Activated CD4-positive, alpha-beta T cell treated with anti-CD3 and anti-CD28 coated beads, Interleukin-2, amount 50 U/mL, for 48 hours (primary cell): ENCODE results near the gene HAO1.
"Not testable (repeated sequence)": the region's sequence is repeated elsewhere in the genome, so short reads cannot be mapped to it uniquely, and the experiment has no call there.

ENCODE experiments used
- DNase-seq, 2 experiments: peaks; one replicate each; pipeline ENCODE4 v3.0.0-alpha.2; 2020

HAO1 gene

GRCh38 chr20:7940341-7940740 lies at the start of gene HAO1:
TSS of gene HAO1 (minus strand) at chr20:7940458. CDS start at chr20:7940422, 36 bp downstream.
- no peak for DNase-seq

DNA sequence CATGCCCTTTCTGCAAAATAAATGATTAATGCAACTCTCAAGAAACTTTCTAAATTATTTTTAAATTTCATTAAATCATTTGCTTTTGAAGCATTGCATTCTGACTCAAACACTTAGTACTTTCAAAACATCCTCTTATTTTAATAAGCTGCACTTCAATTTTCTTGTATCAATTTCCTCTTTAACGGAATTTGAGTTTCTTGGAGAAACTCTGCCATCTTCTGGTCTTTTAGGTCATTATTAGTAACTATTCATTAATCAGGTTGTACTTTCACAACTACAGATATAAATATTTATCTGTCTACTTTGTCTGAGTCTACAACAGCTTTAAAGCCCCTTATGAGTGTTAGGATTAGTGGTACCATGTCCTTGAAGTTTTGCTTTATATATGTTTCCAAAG lies 49.1 kb upstream of the HAO1 start:
- no peak for DNase-seq

GRCh38 chr20:7985916-7986315 lies 45.7 kb upstream of the HAO1 start:
- DNase-seq = no peak

DNA sequence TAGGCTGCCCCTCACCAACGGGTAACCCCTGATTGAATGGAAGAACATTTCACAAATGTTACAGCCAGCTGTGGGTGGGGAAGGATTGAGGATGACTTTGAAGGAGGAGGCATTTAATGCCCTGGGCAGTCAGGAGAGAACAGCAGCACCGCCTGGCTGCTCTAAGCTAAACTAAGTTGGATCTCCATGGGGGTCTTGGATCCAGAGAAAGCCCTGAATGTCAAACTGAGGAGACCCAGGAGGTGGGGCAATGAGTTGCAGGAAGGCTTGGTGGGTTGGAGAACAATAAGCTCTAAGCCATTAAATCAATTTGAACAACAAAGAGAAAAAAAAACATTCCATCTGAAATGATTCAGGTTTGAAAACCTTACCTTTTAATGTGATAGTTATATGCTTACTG lies 43.9 kb upstream of the HAO1 start:
- no peak for DNase-seq

GRCh38 chr20:7981374-7981773 lies 41.1 kb upstream of the HAO1 start:
- no peak for DNase-seq

DNA sequence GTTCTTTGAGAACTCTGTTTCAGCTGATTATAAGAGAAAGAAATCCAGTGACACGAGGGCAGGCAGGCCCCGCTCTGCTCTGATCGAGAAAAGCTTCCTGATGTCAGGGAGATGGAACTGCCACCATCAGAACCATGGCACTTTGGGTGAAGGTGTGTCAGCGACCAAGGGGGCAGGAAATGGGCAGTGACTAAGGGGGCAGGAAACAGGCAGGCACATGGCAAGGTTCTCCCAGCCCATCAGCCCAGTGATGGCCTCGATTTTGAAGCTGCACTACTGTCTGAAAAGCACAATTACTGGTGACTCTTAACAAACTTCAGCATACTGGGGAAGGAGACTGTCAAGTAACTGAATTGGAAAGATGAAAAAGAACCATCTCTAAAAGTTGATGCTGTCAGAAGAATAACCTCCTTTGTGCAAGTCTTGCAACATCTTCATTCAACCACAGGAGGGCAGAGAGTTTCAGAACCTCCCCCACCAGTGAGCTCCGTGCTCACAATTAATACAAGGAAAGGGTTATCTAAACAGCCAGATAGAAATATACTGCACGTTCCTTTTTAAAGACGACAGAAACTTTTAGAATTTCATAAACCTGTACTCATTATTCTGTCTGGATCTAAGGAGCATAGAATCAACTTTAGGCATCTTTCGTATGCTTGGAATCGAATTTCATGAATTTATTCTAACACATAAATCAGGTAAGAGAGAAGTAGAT lies 40.2 kb upstream of the HAO1 start:
- DNase-seq = peak; percentile 2 to 17

DNA sequence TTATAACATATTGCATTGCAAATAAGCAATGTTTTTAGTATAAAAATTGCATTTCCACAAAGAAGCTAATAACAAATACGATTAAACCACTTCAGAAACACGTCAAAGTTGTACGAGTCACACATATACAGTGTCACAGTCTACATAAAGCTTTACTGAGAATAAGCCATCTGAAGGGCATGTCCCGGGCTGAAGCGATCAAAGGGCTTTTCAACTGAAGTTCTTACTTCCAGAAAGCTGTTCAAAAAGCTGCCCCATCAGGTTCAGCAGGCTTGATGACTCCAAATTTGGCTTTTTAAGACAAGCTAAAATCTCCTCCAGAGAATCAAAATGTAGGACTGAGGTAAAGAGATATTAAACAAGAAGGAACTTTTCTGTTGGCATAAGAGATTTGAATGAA lies 37.5 kb upstream of the HAO1 start:
- DNase-seq = no peak

- DNase-seq = no peak
Observed at GRCh38 chr20:7975851-7976414, 35.7 kb upstream of the HAO1 start.

- DNase-seq = no peak
Observed at GRCh38 chr20:7974785-7975435, 34.7 kb upstream of the HAO1 start.

DNA sequence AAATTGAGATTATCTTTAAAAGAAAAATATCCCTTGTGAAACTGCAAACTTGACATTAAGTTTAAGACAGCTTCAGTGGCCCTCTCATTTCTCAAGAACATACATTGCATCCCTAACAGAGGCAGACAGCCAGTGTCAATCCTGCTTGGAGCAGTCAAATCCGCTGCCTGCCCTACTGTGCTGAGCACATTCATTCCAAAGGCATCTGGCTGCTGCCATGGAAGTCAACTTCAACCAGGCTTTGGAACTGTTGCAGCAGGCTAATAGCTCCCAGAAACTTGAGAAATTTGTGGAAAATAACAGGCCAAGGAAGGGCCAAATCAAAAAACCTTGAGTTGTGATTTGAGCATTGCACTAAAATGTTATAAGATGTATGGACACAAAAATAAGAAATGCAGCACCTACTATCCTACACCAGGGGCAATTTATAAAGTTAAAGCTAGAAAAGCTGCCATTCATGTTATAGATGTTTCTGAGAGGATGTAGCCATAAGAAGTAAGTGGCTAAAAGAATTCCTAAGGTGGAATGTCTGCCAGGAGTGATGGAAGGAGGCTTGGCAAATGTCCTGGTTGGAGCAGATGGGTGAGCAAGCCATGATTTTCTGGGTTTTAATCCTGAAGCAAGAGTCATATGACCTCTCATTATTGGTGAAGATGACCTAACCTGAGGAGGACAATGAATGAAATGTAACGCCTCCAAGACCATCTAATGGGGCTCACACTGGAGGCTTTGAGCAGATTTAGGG lies 31.4 kb upstream of the HAO1 start:
- DNase-seq = no peak

- DNase-seq = no peak
Observed at GRCh38 chr20:7967199-7967844, 27.1 kb upstream of the HAO1 start.

DNA sequence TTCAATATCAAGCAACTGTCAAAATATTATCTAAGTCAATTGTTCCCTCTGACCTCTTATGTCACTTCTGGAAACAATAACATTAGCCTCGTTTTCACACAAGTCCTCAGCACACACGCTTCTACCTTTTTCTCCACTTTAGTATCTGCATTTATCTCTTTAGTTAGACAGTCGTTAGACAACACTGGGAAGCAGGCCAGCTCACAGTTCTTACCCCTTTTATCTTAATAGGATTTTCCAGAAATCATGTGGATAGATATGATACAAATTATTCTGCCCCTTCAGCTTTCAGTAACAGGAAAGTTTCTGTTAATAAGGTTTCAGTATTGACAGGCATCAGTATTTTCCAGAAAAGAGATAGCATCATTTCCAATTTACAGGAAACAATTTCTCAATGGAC lies 25.9 kb upstream of the HAO1 start:
- DNase-seq = no peak

DNA sequence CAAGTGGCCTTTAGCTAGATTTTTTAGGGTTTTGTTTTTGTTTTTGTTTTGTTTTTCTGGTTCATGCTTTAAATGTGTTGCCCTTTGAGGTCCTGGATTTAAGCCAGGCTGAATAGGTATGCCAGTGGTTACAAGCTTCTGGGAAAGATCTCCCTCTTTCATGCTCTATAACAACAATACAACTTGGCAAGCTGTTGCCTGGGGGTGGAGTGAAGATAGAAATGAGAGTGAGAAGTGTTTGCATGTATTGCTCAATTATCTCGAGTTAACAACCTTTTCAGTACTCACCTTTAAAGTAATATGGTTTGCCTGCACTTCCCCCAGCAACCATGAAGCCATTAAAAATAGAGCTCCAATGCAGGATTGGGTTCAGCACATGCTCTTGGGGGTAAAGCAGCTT lies 19.2 kb upstream of the HAO1 start:
- no peak for DNase-seq

DNA sequence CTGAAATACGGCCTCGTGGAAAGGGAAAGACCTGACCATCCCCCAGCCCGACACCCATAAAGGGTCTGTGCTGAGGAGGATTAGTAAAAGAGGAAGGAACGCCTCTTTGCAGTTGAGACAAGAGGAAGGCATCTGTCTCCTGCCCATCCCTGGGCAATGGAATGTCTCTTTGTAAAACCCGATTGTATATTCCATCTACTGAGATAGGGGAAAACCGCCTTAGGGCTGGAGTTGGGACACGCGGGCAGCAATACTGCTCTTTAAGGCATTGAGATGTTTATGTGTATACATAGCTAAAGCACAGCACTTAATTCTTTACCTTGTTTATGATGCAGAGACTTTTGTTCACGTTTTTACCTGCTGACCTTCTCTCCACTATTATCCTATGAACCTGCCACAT lies 16.3 kb upstream of the HAO1 start:
- not testable (repeated sequence) for DNase-seq

GRCh38 chr20:7950387-7950786 lies 10.1 kb upstream of the HAO1 start:
- DNase-seq = no peak

- DNase-seq = no peak
Observed at GRCh38 chr20:7943891-7944290, 3.6 kb upstream of the HAO1 start.

DNA sequence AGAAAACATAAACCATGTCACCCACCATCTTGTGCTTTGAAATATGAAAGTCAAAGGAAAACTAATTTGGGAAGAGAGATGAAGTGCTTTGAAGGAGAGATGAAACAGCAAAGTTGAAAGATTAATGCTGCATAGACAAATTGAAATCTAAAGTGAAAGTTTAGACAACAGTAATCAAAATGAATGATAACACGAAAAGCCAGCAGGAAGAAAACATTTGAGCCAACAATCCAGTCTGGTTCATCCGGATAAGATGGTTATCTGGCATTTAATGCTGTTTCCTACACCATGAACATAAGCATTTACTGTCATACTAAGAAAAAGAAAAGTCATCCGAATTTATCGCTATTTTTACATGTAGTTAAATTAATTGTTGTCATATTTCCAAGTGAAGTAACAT lies 595 bp downstream of the HAO1 start:
- no peak for DNase-seq

DNA sequence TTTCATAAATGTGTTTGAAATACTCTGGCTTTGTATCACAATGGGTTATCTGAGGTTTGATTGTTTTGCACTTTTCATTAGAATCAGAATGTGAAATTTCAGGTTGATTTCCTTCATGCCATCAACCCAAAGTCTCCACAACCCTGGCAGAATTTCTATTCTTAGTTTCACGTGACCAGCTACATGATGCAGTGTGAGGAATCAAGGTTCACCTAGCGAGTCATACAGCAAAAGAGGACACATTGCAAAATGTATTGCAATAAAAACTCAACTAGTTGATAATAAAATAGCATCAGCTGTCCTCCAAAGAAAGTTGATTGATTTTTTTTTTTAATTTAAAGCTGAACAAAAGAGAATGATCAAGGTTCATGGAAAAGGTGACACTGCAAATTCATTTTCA lies 2.2 kb downstream of the HAO1 start:
- DNase-seq = no peak

DNA sequence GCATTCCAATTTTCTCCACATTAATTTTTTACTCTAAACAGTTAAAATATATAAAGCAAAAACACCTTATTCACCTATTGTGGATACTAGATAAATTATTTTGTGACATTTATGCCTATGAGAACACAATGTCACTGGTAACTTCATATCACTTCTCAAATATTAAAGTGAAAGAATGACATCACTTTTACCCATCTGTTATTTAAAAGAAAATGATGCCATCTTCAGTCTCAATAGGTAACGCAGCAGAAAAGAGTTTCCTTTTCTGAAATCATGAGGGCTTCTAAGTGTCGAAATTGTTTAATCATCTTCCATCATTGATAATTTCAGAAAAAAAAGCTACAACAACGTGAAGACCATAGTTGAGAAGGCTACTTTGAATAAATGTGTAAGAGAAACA lies 2.9 kb downstream of the HAO1 start:
- DNase-seq = no peak

DNA sequence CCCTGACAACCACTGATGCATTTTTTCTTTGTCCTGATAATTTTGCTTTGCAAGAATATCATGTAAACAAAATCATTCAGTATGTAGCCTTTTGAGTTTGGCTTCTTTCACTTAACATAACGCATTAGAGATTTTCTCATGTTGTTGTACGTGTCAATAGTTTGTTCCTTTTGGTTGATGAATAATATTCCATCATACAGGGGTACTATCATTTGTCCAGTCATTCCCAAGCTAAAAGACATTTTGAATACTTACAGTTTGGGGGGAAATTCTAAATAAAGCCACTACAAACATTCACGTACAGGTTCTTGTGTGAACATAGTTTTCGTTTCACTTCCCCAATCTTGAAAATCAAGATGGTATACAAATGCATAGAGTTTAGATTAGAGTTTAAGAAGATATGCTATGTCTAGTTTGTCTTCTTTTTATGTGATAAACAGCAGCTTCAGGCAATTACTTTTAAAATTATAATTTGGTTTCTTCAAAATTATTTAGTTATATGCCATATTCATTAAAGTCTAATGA lies 5.2 kb downstream of the HAO1 start:
- no peak for DNase-seq

DNA sequence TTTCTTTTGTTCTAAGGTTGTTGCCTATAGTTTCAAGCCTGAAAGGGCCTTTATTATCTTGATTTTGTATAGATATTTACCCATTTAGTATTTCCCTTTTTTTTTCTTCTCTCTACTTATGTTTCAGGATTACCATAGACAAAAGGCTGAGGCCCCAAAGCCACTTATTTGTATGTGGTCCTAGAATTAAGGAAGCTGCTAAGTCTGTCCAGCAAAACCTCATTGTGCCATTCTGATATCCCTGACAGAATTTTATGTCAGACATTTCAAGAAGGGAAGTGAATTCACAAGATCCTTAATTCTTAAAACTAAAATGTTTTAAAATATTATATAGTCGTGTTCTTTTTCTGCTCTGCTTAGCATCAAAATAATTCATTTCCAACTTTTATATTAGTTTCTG lies 6.9 kb downstream of the HAO1 start:
- no peak for DNase-seq

- DNase-seq = no peak
Observed at GRCh38 chr20:7930343-7930742, 9.9 kb downstream of the HAO1 start.

- no peak for DNase-seq
Observed at GRCh38 chr20:7926767-7927166, 13.5 kb downstream of the HAO1 start.
